Kidney epithelial cell (primary cell): ENCODE measurements around the gene ING1. TPM values are rescaled to one million over a fixed set of nuclear protein-coding genes. Genes with fewer than 3 reads are reported as not detected.
"Not testable (repeated sequence)": the region's sequence is repeated elsewhere in the genome, so short reads cannot be mapped to it uniquely, and the experiment has no call there.

Experiments
- DNase-seq: peaks from one replicate; pipeline ENCODE4 v3.0.0-alpha.2; 2010; ENCODE audit warnings: low read depth
- H3K27me3 ChIP-seq: 2 replicates; pipeline ENCODE4 v1.6.0; 2011; ENCODE audit warnings: low read length; ENCODE audit not compliant: control insufficient read depth, insufficient read depth
- H3K36me3 ChIP-seq: 2 replicates; pipeline ENCODE4 v1.5.1; 2011; ENCODE audit warnings: low read length; ENCODE audit not compliant: control insufficient read depth, insufficient read depth
- H3K4me3 ChIP-seq: 2 replicates; pipeline ENCODE4 v1.5.1; 2011; ENCODE audit warnings: low read depth, mild to moderate bottlenecking, control low read depth, low read length
- total RNA-seq: library from RNA; depleted of rRNA; stranded (reverse); fragments of >200 nt; gene quantifications from 2 replicates; pipeline ENCODE4 v1.2.3, GENCODE V29; 2015
- TF ChIP-seq, protein P1 (sequence below): IDR thresholded peaks from 2 replicates; pipeline ENCODE4 v1.5.1; 2011; ENCODE audit warnings: mild to moderate bottlenecking, moderate library complexity, low read length, control low read depth, inconsistent platforms; ENCODE audit not compliant: insufficient read depth, poor library complexity, severe bottlenecking

The ING1 gene
- total RNA-seq, 1 donor from 2014 or later: 12.6 TPM

DNA sequence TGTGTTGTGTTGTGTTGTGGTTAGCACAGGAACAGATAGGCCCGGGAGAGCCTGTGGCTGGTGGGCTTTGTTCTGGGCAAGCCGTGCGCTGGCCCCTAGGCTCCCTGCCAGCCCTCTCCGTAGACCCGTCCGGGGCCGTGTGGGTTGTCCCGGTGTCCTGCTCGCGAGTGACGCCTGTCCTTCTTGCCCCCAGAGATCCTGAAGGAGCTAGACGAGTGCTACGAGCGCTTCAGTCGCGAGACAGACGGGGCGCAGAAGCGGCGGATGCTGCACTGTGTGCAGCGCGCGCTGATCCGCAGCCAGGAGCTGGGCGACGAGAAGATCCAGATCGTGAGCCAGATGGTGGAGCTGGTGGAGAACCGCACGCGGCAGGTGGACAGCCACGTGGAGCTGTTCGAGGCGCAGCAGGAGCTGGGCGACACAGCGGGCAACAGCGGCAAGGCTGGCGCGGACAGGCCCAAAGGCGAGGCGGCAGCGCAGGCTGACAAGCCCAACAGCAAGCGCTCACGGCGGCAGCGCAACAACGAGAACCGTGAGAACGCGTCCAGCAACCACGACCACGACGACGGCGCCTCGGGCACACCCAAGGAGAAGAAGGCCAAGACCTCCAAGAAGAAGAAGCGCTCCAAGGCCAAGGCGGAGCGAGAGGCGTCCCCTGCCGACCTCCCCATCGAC, 5.7 kb downstream of the ING1 start:
- DNase-seq: no peak
- no peak overlapping the region for H3K4me3 ChIP-seq

DNA sequence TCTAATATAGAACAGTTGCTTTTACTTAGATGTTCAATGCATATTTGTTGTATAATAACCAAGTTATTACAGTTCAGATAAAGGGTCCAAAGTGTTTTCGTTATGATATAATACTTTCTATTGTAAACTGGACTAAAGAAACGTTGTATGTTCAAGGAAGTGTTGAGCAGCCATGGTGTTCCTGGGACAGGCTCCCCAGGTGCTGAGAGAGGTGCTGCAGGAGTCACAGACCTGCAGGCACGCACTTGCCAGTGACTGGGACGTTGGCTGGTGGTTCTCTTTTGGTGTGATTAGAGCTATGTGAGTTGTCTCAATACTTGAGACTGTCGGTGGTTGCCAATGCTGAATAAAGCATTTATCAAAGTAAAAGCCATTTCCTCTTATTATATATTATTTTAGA, 9.5 kb downstream of the ING1 start:
- Histone ChIP-seq H3K4me3 (no peak overlapping the region), H3K36me3 (peaks cover 2% of the 10 kb centered on the region), H3K27me3 (no peaks in the 10 kb centered on the region)
- TF ChIP-seq, protein P1, sequence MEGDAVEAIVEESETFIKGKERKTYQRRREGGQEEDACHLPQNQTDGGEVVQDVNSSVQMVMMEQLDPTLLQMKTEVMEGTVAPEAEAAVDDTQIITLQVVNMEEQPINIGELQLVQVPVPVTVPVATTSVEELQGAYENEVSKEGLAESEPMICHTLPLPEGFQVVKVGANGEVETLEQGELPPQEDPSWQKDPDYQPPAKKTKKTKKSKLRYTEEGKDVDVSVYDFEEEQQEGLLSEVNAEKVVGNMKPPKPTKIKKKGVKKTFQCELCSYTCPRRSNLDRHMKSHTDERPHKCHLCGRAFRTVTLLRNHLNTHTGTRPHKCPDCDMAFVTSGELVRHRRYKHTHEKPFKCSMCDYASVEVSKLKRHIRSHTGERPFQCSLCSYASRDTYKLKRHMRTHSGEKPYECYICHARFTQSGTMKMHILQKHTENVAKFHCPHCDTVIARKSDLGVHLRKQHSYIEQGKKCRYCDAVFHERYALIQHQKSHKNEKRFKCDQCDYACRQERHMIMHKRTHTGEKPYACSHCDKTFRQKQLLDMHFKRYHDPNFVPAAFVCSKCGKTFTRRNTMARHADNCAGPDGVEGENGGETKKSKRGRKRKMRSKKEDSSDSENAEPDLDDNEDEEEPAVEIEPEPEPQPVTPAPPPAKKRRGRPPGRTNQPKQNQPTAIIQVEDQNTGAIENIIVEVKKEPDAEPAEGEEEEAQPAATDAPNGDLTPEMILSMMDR: no peak
- no peak for DNase-seq

More for the DNA sequence above, 5.7 kb downstream of the ING1 start:
- TF ChIP-seq, protein P1: no peak
- Histone ChIP-seq H3K36me3 (peaks cover 2% of the 10 kb centered on the region), H3K27me3 (no peaks in the 10 kb centered on the region)

DNA sequence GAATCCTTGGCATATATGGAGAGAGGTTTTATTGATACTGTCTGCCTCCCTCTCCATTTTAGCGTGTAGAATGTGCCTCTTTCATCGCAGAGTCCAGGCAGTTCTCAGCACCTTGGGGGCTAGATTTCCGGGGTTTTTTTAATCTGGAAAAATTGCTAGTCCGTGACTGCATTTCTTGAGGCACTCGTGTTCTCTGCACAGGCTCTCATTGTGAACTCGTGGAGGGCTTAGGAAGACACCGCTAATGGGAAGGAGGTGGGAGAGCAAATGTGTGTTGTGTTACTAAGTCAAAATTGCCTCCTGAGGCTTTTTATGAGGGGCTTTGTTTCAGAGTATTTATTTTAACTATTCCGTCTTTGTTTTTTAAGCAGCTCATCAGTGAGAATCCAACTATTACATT, 10.1 kb downstream of the ING1 start:
- H3K27me3 ChIP-seq: no peaks in the 10 kb centered on the region
- TF ChIP-seq, protein P1: no peak
- H3K36me3 ChIP-seq: peaks cover 2% of the 10 kb centered on the region
- DNase-seq: no peak
- H3K4me3 ChIP-seq: no peak overlapping the region

DNA sequence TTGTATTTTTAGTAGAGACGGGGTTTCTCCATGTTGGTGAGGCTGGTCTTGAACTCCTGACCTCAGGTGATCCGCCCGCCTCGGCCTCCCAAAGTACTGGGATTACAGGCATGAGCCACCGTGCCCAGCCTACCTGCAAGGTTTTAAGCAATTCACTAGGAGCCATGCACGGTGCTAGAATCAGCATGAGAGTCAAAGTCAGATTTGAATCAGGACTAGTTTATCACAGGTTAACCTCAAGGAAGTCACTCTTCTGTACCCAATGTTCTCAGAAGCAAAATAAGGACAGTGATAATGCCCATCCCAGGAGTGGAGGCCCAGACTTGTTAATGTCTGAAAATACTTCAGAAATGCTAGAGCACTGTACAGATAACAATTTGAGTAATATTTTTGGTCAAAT, 12.7 kb downstream of the ING1 start:
- H3K4me3 ChIP-seq, H3K27me3 ChIP-seq, H3K36me3 ChIP-seq, DNase-seq: not testable (repeated sequence)

DNA sequence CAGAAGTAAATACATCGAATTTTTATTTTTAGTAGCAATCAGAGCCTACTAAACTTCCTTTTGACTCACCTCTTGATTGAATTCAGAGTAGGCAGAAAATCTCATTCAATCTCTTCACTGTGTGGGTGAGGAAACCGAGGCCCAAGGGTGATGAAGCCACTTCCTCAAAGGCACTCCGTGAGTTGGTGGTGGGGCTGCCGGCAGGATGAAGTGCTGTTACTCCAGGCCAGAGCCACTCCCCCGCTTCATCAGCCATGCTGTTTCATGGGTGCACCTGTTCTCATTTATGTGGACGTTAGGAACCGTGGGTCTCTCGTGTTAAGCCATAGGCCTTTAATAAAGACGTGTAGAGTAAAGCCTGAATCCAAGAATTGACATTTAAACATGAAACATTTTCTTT, 13.2 kb downstream of the ING1 start:
- Histone ChIP-seq H3K4me3 (no peak overlapping the region), H3K36me3 (no peaks in the 10 kb centered on the region), H3K27me3 (no peaks in the 10 kb centered on the region)
- TF ChIP-seq, protein P1: no peak
- DNase-seq: no peak

DNA sequence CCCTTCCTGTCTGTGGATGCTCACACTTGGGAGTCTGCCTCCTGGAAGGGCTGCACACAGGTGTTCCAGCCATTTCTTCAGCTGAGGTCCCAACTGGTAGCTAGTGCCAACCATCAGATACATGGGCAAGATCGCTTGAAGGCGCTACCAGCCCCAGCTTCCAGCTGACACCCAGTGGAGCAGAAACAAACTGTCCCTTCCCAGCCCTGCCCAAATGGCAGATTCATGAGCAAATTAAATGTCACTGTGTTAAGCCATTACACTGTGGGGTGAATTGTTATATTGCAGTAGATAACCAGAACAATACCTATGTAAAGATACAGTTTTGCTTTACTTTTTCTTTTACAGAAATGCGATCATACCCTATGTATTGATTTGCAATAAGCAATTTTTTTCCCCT, 17.6 kb downstream of the ING1 start:
- Histone ChIP-seq H3K36me3 (no peaks in the 10 kb centered on the region), H3K4me3 (no peak overlapping the region), H3K27me3 (no peaks in the 10 kb centered on the region)
- no peak for DNase-seq
- TF ChIP-seq, protein P1: no peak
